OCI-LY1 (cell line): Measurements from ENCODE around the gene THRA.

ENCODE experiments used
- EZH2 ChIP-seq: fragments of 200-600 bp; sonication (generic), shearing (Covaris generic); IDR thresholded peaks from 2 replicates; pipeline ENCODE4 v1.8.0; 2017; ENCODE audit warnings: borderline replicate concordance, mixed run types, mild to moderate bottlenecking, antibody characterized with exemption, low read length, moderate library complexity, mixed read lengths
- TF ChIP-seq, protein P1 (sequence below): fragments of 200-600 bp; sonication (generic), shearing (Covaris generic); IDR thresholded peaks from 2 replicates; pipeline ENCODE4 v1.5.1; 2017; ENCODE audit warnings: mild to moderate bottlenecking, antibody characterized with exemption, low read length, moderate library complexity, mixed read lengths

- TF ChIP-seq, protein P1, sequence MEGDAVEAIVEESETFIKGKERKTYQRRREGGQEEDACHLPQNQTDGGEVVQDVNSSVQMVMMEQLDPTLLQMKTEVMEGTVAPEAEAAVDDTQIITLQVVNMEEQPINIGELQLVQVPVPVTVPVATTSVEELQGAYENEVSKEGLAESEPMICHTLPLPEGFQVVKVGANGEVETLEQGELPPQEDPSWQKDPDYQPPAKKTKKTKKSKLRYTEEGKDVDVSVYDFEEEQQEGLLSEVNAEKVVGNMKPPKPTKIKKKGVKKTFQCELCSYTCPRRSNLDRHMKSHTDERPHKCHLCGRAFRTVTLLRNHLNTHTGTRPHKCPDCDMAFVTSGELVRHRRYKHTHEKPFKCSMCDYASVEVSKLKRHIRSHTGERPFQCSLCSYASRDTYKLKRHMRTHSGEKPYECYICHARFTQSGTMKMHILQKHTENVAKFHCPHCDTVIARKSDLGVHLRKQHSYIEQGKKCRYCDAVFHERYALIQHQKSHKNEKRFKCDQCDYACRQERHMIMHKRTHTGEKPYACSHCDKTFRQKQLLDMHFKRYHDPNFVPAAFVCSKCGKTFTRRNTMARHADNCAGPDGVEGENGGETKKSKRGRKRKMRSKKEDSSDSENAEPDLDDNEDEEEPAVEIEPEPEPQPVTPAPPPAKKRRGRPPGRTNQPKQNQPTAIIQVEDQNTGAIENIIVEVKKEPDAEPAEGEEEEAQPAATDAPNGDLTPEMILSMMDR = no peak
- TF ChIP-seq EZH2 = no peak
These were observed 44.2 kb downstream of the THRA start for GRCh38 chr17:40106760-40107521.
